ENCODE results near the gene CHEK2. TPM values are rescaled to one million over a fixed set of nuclear protein-coding genes. Genes with fewer than 3 reads are reported as not detected.
A peak's percentile ranks its signal among the peaks of the same experiment; 100 is the strongest.
"Not testable (repeated sequence)": the region's sequence is repeated elsewhere in the genome, so short reads cannot be mapped to it uniquely, and the experiment has no call there.

The CHEK2 gene
- polyA plus RNA-seq, 12 donors, result 6.4 to 36.5 (median 10.2) TPM; not detected in 1

DNA sequence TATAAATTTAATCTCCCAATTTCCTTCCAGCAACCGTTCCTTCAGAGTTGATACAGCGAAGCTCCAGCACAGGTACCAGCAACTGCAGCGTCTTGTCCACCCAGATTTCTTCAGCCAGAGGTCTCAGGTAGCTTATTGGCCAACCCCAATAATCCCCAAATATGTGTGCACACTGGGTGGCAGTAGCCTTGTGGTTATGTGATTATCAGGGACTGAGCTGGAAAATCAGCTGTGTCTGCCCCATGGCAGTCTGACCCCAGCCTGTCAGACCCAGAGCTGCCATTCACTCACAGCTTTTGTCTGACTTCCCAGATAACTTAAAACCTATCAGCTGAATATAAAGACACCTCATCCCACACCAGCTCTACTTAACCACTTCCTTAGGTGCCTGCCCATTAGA lies 2.2 kb upstream of the CHEK2 start:
- DNase-seq, result no peak

DNA sequence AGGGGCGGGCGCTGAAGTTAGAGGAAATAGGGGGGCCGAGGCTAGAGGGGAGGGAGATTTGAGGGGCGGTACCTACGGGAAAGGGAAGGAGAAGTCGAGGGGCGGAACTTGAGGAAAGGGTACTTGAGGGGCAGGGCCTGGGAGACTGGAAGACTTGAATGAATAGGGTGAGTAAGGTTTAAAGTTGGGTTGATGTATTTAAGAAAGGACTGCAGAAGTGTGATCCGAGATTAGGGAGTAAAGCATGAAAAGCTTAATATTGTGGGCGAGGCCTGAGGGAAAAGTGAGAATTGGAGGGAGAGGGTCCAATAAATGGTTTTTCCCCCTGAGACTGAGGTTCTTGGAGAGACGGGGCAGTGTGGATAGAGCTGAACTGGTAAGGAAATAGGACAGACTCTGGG lies 942 bp upstream of the CHEK2 start:
- DNase-seq, result no peak

DNA sequence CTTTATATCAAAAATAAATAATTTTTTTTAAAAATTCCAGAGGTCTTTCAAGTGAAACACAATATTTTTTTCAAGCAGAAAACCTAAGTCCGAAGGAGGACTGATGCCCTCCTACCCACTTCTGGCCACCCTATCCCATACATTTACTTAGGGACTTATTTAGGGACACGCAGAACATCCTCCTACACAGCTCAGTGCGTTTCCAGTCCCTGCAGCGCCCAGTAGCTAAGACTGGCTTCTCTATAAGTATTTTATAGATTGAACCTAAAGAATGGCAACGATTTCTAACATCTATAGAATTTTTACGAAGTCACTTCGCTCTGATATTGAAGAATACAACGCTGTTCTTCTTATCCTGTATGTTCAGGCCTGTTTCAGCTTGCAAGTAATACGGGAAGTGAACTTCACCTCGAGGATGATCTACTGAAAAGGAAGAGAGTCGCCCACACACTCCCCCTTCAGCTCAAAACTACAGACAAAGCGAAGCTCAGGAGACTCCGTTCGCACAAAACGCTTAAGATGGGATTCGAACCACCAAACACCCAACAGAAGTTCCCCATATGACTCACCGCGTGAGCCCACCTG lies 328 bp downstream of the CHEK2 start:
- no peak for DNase-seq

- DNase-seq, result not testable (repeated sequence)
Measured at GRCh38 chr22:28738876-28739275, 2.7 kb downstream of the CHEK2 start.

- DNase-seq, result no peak
Measured at GRCh38 chr22:28737701-28738100, 3.9 kb downstream of the CHEK2 start.

- no peak for DNase-seq
Measured at GRCh38 chr22:28736301-28737155, 5.1 kb downstream of the CHEK2 start.

DNA sequence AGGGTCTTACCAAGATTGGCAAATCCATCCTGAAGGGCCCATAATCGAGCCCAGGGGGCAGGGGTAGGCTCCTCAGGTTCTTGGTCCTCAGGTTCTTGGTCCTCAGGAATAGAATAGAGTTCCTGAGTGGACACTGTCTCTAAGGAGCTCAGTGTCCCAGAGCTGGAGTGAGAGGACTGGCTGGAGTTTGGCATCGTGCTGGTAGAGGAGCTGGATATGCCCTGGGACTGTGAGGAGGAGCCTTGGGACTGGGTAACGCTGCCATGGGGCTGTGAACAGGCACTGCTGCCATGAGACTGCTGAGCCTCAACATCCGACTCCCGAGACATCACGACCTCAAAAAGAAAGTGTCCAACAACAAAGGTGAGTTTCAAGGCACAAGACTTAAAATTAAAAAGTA lies 7.2 kb downstream of the CHEK2 start:
- no peak for DNase-seq

- no peak for DNase-seq
Measured at GRCh38 chr22:28730179-28730578, 11.4 kb downstream of the CHEK2 start.

DNA sequence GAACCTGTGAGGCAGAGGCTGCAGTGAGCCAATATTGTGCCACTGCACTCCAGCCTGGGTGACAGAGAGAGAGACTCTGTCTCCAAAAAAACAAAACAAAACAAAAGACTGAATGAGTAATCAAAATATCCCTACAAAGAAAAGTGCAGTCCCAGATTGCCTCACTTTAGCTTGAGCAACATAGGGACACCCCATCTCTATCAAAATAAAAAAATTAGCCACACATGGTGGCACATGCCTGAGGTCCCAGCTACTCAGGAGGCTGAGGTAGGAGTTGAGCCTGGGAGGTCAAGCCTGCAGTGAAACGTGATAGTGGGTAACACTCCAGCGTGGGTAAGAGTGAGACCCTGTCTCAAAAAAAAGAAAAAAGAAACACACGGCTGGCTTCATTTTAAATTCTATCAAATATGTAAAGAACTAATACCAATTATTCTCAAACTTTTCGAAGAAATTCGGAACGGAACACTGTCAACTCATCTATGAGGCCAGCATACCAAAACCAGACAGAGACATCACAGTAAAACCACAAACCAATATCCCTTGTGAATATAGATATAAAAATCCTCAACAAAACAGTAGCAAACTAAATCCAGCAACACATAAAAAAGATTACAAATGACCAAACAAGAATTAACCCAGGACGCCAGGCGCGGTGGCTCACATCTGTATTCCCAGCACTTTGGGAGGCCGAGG lies 12.9 kb downstream of the CHEK2 start:
- DNase-seq, result no peak

DNA sequence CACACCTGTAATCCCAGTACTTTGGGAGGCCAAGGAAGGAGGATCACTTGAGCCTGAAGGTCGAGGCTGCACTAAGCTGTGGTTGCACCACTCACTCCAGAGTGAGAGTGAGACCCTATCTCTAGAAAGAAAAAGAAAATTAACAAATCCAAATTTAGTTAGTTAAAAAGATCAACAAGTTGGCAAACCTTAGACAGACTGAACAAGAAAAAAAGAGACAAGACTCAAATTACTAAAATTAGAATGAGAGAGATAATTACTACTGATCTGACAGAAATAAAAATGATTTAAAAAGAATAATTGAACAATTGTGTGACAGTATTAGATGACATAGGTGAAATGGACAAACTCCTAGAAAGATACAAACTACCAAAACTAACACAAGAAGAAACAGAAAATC lies 13.6 kb downstream of the CHEK2 start:
- no peak for DNase-seq

- DNase-seq, result no peak
Measured at GRCh38 chr22:28718044-28718443, 23.6 kb downstream of the CHEK2 start.

DNA sequence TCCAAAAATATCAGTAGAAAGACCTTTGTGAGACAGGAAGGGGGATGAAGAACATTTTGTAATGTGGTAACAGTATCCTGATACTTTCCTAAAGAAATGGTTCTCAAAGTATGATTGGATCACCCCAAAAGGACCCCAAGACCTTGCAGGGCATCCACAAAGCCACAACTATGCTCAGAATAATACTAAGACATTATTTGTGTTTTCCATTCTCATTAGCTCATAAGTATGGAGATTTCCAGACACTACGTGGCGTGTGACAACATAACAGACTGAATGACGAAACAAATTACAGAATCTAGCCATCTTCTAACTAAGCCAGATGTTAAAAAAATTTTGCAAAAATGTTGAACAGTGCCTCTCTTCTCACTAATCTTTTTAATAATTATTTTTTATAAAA lies 24.9 kb downstream of the CHEK2 start:
- no peak for DNase-seq

- DNase-seq, result no peak
Measured at GRCh38 chr22:28715611-28716010, 26.0 kb downstream of the CHEK2 start.

DNA sequence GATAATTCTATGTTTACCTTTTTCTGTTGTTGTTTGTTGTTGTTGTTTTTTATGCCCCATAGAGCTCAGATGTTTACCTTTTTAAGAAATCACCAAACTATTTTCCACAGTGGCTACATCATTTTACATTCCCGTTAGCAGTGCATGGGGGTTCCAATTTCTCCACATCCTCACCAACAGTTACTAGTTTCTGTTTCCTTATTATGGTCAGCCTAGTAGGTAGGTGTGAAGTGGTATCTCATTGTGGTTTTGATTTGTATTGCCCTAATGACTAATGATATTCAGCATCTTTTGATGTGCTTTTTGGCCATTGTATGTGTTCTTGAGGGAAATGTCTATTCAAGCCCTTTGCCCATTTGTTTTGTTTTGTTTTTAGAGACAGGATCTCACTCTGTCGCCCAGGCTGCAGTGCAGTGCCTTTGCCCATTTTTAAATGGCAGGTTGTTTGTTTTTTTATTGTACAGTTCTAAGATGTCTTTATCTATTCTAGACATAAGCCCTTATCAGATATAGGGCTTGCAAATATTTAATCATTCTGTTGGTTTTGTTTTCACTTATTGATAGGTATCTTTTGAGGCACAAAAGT lies 27.5 kb downstream of the CHEK2 start:
- no peak for DNase-seq

DNA sequence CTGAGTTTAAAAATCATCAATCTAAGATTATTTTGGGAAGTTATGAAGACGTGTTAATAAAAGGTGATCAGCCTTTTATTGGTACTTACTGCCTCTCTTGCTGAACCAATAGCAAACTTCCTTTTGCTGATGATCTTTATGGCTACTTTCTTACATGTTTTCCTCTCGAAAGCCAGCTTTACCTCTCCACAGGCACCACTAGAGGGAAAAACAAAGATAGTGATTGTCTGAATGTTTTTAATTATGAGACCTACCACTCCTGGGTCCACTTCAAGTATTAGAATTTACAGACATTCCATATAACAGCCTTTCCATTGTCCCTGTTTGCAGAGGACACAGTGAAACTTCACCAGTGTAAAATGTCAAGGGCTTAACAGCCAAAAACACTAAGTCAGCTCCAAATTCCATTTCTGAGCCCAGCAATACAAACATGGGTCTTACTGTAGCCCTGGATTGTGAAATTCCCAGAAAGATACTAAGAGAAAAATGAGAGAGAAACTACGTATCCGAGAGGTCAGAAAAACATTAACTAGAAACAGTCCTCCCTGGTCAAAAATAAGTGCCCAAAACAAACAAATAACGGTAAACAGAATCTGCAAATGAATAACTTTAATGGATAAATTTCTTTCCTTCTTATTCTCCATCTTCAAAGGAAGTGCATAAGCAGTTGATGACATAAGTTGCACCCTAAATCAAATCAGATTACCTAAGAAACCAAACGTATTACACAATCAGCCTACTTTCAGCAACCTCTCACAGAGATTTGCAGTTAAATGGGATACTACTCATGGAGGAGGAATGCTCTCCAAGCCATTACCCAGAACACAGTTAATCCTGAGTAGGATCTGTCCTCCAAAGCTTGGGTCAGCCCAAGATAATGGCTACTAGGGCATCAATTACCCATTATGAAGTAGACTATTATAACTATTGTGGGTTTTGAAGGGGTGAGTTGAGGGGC lies 29.5 kb downstream of the CHEK2 start:
- DNase-seq, result peak; percentile 32

GRCh38 chr22:28711341-28711740 lies 30.3 kb downstream of the CHEK2 start:
- no peak for DNase-seq

DNA sequence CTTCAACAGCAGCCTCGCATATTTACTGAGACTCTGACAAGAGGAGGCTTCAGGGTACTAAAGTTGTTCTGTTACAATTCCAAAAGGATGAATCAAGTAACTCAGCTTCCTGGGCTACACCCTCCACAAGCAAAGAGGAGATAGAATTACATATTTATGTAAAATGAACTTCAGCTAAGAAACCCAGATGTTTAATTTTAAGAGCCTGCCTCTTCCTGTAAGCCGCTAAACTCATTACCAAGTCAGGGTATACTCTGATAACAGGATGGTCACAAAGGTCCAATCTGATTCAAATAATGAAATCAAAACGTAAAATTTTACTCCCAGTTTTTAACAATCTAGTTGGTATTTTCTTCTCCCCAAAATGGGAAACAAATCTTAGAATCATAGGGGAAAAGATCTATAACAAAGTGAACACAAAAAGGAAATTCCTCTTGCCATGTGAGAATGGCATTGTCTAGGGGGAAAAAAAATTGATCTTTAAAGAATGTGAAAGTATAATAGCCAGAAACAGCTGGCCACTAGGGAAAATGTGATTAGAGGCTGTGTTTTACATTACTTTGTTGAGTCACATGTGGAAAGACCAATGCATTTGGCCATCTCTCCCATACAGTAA lies 30.9 kb downstream of the CHEK2 start:
- DNase-seq, result peak; percentile 43

- DNase-seq, result no peak
Measured at GRCh38 chr22:28710107-28710506, 31.5 kb downstream of the CHEK2 start.

- DNase-seq, result no peak
Measured at GRCh38 chr22:28706845-28707244, 34.8 kb downstream of the CHEK2 start.

DNA sequence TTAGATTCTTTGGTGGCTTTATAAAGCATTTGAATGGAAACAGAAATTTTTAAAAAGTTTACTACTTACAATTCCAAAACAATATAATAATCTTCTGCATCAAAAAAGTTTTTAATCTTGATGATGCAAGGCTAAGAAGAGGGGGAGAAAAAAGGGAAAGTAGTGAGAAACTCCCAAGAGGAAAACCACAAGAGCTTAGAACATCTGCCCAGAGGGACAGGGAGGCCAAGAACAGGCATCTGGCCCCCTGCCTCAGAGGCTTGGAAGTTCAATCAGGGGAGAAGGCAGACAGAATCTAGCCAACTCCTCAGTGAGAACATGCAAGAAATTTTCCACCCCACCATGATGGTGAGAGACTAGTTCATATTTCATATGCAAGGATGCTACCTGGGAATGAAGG lies 38.2 kb downstream of the CHEK2 start:
- DNase-seq, result no peak

GRCh38 chr22:28702891-28703290 lies 38.7 kb downstream of the CHEK2 start:
- no peak for DNase-seq
